GM10248 (cell line): ENCODE data around the gene COX15.
"Not testable (repeated sequence)": the region's sequence is repeated elsewhere in the genome, so short reads cannot be mapped to it uniquely, and the experiment has no call there.

Experiments
- CTCF ChIA-PET: fragments of 300-600 bp; sonication (Branson Sonifier 250); formaldehyde crosslinking; extraction: SDS; loops from one replicate; lab custom pipeline; 2021; ENCODE audit warnings: antibody characterized with exemption; lab: Yijun Ruan, JAX
- POLR2A ChIA-PET: fragments of 350-650 bp; sonication (Branson Sonifier 250); formaldehyde crosslinking; extraction: SDS; loops from one replicate; lab custom pipeline; 2020; ENCODE audit warnings: antibody characterized with exemption; lab: Yijun Ruan, JAX
- DNase-seq: peaks from one replicate; pipeline ENCODE4 v3.0.0; 2012; ENCODE audit errors: extremely low spot score
- CTCF ChIP-seq: IDR thresholded peaks from 2 replicates; pipeline ENCODE4 v1.5.1; 2012; ENCODE audit warnings: mild to moderate bottlenecking, low read depth; ENCODE audit errors: extremely low read depth, missing control alignments, control extremely low read depth

Gene COX15

GRCh38 chr10:99758211-99758891, 26.4 kb upstream of the COX15 start:
- CTCF ChIA-PET: interaction anchor here (1.5 kb wide), 1 partner anchor 12 kb away, joined by 3 read pairs; no protein-coding TSS in a partner anchor
- no peak for TF ChIP-seq CTCF
- POLR2A ChIA-PET: no interaction called here
- no peak for DNase-seq

GRCh38 chr10:99756159-99756558, 24.2 kb upstream of the COX15 start:
- DNase-seq: no peak
- ChIA-PET CTCF (no interaction called here), POLR2A (no interaction called here)
- no peak for TF ChIP-seq CTCF

- DNase-seq: no peak
- TF ChIP-seq CTCF: no peak
- POLR2A ChIA-PET: no interaction called here
- CTCF ChIA-PET: no interaction called here
Measured at GRCh38 chr10:99754670-99755069, 22.7 kb upstream of the COX15 start.

GRCh38 chr10:99750641-99751040, 18.7 kb upstream of the COX15 start:
- no peak for DNase-seq
- TF ChIP-seq CTCF: no peak
- ChIA-PET CTCF (no interaction called here), POLR2A (no interaction called here)

- ChIA-PET POLR2A (no interaction called here), CTCF (interaction anchor here (1.0 to 1.6 kb wide), 2 partner anchors 17 to 313 kb away, joined by 4 read pairs; partner anchors contain the start of genes COX15 and CUTC)
- TF ChIP-seq CTCF: no peak
- no peak for DNase-seq
Measured at GRCh38 chr10:99748823-99749451, 17.0 kb upstream of the COX15 start.

- CTCF ChIA-PET: interaction anchor here (1.3 kb wide), 1 partner anchor 20 kb away, joined by 3 read pairs; no protein-coding TSS in a partner anchor
- DNase-seq, POLR2A ChIA-PET: not testable (repeated sequence)
Measured at GRCh38 chr10:99746166-99746565, 14.2 kb upstream of the COX15 start.

GRCh38 chr10:99743841-99744240, 11.9 kb upstream of the COX15 start:
- DNase-seq: no peak
- CTCF ChIA-PET: interaction anchor here (1.8 to 2.0 kb wide), 2 partner anchors 9 to 11 kb away, joined by 6 to 13 read pairs; partner anchors contain the start of genes COX15 and CUTC
- POLR2A ChIA-PET: no interaction called here
- TF ChIP-seq CTCF: no peak
